LNCAP (cell line): ENCODE results near the gene ETS1.

ENCODE experiments used
- CTCF ChIP-seq: fragments of 450-650 bp; IDR thresholded peaks from 2 replicates; pipeline ENCODE4 v1.5.1; 2017; ENCODE audit warnings: mild to moderate bottlenecking

ETS1 gene

GRCh38 chr11:128512474-128512996 is 74.8 kb downstream of the ETS1 start:
- TF ChIP-seq CTCF: no peak

- no peak for TF ChIP-seq CTCF
These were observed 75.6 kb downstream of the ETS1 start for GRCh38 chr11:128511712-128512111.

GRCh38 chr11:128509621-128510389 is 77.6 kb downstream of the ETS1 start:
- TF ChIP-seq CTCF: no peak

- TF ChIP-seq CTCF: no peak
These were observed 78.4 kb downstream of the ETS1 start for GRCh38 chr11:128508770-128509510.

GRCh38 chr11:128507936-128508335 is 79.4 kb downstream of the ETS1 start:
- no peak for TF ChIP-seq CTCF

- no peak for TF ChIP-seq CTCF
These were observed 80.3 kb downstream of the ETS1 start for GRCh38 chr11:128506999-128507611.

GRCh38 chr11:128506356-128506755 is 81.0 kb downstream of the ETS1 start:
- no peak for TF ChIP-seq CTCF
